NB4 (cell line): ENCODE measurements around the gene RCOR2.
A peak's percentile ranks its signal among the peaks of the same experiment; 100 is the strongest.

Experiments
- DNase-seq: peaks from one replicate; pipeline ENCODE4 v3.0.0; 2010; ENCODE audit warnings: low read depth
- H3K4me3 ChIP-seq: one replicate; pipeline ENCODE4 v1.5.1; 2011; ENCODE audit warnings: mild to moderate bottlenecking, low read depth, low read length, moderate library complexity
- MYC ChIP-seq: IDR thresholded peaks from 2 replicates; pipeline ENCODE4 v1.6.1; 2011; ENCODE audit warnings: low read depth, low read length
- POLR2A ChIP-seq: IDR thresholded peaks from 2 replicates; pipeline ENCODE4 v1.6.1; 2011; ENCODE audit warnings: mild to moderate bottlenecking; ENCODE audit not compliant: insufficient read length; ENCODE audit errors: extremely low read depth
- TF ChIP-seq, protein P1 (sequence below): IDR thresholded peaks from 2 replicates; pipeline ENCODE4 v1.6.1; 2011; ENCODE audit warnings: low read depth, low read length
- TF ChIP-seq, protein P2 (sequence below): IDR thresholded peaks from one replicate; pipeline ENCODE4 v1.5.1; 2012; ENCODE audit warnings: low read depth, low read length

Gene RCOR2

DNA sequence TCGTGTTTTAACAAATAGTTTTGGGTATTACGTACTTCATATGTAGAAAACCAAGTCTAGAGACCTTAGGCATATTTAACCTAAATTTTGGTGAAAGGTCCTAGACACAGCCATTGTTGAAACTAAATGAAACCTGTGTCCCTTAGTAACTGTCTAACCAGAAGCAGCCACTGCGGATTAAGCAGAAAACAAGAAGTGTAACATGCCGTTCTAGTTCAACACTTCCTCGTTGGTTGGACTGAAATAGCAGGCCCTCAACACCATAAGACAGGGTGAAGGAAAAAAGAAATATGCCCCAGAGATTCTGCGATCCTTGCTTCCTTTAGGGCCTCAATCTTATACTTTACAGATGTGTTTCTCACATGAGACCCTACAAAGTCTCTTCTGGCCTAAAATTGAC, 23.8 kb upstream of the RCOR2 start:
- TF ChIP-seq MYC (no peak), POLR2A (no peak)
- TF ChIP-seq, protein P1, sequence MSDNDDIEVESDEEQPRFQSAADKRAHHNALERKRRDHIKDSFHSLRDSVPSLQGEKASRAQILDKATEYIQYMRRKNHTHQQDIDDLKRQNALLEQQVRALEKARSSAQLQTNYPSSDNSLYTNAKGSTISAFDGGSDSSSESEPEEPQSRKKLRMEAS: no peak; the same call in 1 of the 2 replicates
- TF ChIP-seq, protein P2, sequence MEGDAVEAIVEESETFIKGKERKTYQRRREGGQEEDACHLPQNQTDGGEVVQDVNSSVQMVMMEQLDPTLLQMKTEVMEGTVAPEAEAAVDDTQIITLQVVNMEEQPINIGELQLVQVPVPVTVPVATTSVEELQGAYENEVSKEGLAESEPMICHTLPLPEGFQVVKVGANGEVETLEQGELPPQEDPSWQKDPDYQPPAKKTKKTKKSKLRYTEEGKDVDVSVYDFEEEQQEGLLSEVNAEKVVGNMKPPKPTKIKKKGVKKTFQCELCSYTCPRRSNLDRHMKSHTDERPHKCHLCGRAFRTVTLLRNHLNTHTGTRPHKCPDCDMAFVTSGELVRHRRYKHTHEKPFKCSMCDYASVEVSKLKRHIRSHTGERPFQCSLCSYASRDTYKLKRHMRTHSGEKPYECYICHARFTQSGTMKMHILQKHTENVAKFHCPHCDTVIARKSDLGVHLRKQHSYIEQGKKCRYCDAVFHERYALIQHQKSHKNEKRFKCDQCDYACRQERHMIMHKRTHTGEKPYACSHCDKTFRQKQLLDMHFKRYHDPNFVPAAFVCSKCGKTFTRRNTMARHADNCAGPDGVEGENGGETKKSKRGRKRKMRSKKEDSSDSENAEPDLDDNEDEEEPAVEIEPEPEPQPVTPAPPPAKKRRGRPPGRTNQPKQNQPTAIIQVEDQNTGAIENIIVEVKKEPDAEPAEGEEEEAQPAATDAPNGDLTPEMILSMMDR: no peak
- H3K4me3 ChIP-seq: peak overlapping the region; percentile 2
- DNase-seq: peak; percentile 56

DNA sequence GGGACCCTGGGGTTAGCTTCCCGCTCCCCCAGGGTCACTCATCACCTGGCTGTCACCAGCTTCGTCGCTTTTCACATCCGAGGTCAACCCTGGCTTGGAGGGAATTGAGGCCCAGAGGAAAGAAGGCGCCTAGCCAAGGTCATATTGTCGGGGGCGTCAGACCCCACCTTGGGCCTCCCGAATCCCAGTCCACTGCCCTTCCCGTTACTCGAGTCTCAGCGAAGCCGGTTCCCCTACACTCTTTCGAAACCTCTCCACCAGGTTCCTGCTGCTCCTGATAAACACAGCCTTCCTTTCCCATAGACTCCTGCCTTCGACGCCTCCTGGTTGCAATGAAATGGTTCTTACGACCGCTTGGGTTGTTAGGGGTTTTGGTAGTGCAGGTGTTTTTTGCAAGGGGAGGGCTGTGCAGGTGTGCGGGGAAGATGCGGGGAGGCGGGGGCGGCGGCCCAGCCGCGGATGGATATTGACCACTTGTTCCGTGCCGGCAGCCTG, 22.5 kb upstream of the RCOR2 start:
- TF ChIP-seq, protein P2: no peak
- TF ChIP-seq POLR2A (no peak), MYC (no peak; the same call in 1 of the 2 replicates)
- TF ChIP-seq, protein P1: no peak
- DNase-seq: no peak
- peak overlapping the region; percentile 67 for H3K4me3 ChIP-seq

DNA sequence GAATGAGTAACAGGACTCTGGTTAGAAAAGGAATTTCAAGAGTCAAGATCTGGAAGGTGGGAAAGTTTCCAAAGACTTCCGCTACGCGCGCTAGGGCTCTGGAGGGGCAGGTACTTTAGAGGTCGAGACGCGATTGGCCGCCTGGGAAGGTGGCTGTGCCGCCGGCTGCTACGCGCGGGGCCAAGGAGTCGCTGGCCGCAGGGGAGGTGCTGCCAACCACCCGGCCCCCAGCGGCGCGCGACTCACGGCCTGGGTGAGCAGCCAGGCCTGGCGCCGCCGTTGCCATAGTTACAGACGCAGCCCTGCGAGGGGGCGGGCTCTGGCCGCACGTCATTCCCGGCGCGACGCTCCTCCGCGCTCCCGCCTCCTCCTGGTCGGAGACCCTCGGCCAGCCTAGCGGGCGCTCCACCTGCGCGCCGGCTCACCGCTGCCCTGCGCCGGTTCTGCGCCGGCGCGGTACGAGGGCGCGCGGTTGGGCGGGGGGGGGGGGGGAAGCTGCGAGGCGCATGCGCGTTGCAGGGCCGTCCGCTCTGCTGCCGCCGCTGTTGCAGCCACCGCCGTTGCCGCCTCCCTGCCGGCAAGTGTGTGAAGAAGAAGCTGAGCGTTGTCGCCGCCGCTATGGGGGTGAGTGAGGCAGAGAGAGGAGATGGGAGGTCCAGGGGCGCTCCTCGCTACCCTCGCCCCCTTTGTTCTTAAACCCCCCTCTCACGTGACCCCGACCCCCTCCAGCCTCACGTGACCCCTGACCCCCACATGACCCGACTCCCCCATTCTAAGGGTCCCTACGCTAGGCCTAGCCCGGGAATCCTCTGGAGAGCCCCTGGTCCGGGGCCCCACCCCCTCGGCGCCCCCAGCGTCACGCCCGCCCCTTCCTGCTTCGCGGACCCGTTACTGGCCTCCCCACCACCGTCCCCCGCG, 21.8 kb upstream of the RCOR2 start, which contains the start of gene NAA40:
Gene NAA40 (plus strand): TSS at position 524 of the 918 bp plus-strand sequence. CDS start 95 bp downstream, at position 619.
- peak within 1 kb of the TSS; percentile 69 for H3K4me3 ChIP-seq
- TF ChIP-seq, protein P2: no peak
- TF ChIP-seq MYC (peak; percentile 93), POLR2A (peak; percentile 55)
- TF ChIP-seq, protein P1: peak; percentile 90
- DNase-seq: peak; percentile 99

DNA sequence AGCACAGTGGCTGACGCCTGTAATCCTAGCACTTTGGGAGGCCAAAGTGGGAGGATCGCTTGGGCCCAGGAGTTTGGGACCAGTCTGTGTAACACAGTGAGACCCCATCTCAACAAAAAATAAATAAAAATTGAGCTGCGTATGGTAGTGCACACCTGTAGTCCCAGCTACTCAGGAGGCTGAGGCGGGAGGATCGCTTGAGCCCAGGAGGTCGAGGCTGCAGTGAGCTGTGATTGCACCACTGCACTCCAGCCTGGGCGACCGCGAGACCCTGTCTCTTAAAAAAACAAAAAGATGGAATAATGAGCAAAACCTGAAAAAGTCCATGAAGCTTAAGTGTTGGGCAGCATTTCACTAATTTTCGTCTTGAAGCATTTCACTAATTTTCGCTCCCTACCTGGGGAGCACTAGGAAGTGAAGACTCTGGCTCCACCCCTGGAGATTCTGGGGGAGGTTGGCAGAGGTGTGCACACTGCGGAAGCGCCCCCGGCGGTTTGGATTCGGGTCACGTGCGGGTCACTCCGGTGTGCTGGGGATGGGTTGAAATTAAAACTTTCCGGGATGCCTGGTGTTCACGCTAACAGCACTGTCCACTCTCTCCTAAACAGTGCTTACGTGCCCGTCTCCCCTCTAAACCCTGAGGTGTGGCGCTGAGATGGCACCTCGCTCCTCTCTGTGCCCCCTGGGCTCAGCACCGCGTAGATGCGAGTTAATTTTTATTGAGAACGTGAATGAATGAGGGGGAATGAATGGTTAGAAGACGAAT, 20.9 kb upstream of the RCOR2 start:
- peak overlapping the region; percentile 69 for H3K4me3 ChIP-seq
- DNase-seq: peak; percentile 55
- TF ChIP-seq, protein P2: no peak
- TF ChIP-seq MYC (0 out of 2 replicates have a peak, but pooled peaks have one; percentile 10), POLR2A (no peak)
- TF ChIP-seq, protein P1: no peak; the same call in 1 of the 2 replicates

DNA sequence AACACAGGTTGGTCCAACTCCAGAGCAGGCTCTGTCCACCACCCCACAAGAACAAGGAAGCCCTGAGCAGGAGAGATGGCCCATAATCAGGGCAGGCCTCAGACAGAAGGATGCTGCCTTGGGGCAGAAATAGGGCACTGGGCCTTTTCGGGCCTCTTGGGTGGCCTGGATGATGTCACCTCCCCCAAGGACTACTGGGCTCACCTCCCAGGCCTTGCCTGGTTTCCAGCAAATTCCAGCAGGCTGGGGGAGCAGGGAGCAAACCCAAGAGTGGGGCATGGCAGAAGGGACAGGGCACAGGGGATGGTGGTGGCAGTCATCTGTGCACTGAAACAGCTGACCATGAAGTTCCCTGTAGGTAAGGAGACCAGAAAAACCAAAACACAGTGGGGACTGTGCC, 16.5 kb upstream of the RCOR2 start:
- no peak overlapping the region for H3K4me3 ChIP-seq
- TF ChIP-seq, protein P2: no peak
- TF ChIP-seq, protein P1: no peak
- no peak for TF ChIP-seq POLR2A
- no peak for TF ChIP-seq MYC
- DNase-seq: no peak
